PC-3 (cell line): ENCODE results near the gene APOL1.

Source experiments
- CTCF ChIP-seq: fragments of 300-600 bp; sonication (generic); conservative IDR thresholded peaks from 2 replicates; pipeline ENCODE4 v1.5.1; 2017; ENCODE audit warnings: antibody characterized with exemption, low read depth, mild to moderate bottlenecking, low read length
- EZH2 ChIP-seq: fragments of 300-600 bp; sonication (generic); IDR thresholded peaks from one replicate; pipeline ENCODE4 v1.6.1; 2017; ENCODE audit warnings: antibody characterized with exemption, mild to moderate bottlenecking, low read length; ENCODE audit not compliant: unreplicated experiment

GRCh38 chr22:36256478-36256877, 3.5 kb downstream of the APOL1 start:
- TF ChIP-seq CTCF (no peak), EZH2 (no peak)
